ENCODE data around the gene ZDHHC19. TPM values are rescaled to one million over a fixed set of nuclear protein-coding genes. Genes with fewer than 3 reads are reported as not detected.
"Not testable (repeated sequence)": the region's sequence is repeated elsewhere in the genome, so short reads cannot be mapped to it uniquely, and the experiment has no call there.

The ZDHHC19 gene
- total RNA-seq, 1 donor from 2014 or later = 0.36 TPM

GRCh38 chr3:196219194-196219969 is 8.2 kb upstream of the ZDHHC19 start:
- intact Hi-C loops (cut with micrococcal nuclease) = loop anchor here (1.0 kb wide), 3 partner anchors 34 to 284 kb away; partner anchors contain the start of genes PCYT1A and RNF168
- H3K27ac Mint-ChIP-seq = peak overlapping the region; percentile 81
- H3K4me3 Mint-ChIP-seq = peak overlapping the region; percentile 76
- H3K27me3 Mint-ChIP-seq (ENCODE audit: insufficient read depth) = peaks cover 3% of the 10 kb centered on the region
- H3K4me1 Mint-ChIP-seq (ENCODE audit: low read depth) = peaks cover 22% of the 10 kb centered on the region
- peak; percentile 56 for DNase-seq (ENCODE audit: low spot score)
- H3K36me3 Mint-ChIP-seq (ENCODE audit: low read depth) = no peaks in the 10 kb centered on the region
- no peaks in the 10 kb centered on the region for H3K9me3 Mint-ChIP-seq

GRCh38 chr3:196218155-196218712 is 7.0 kb upstream of the ZDHHC19 start:
- H3K4me3 Mint-ChIP-seq = no peak overlapping the region
- no peaks in the 10 kb centered on the region for H3K9me3 Mint-ChIP-seq
- peaks cover 22% of the 10 kb centered on the region for H3K4me1 Mint-ChIP-seq (ENCODE audit: low read depth)
- no peak for DNase-seq (ENCODE audit: low spot score)
- intact Hi-C loops (cut with micrococcal nuclease) = no loop called here
- no peak overlapping the region for H3K27ac Mint-ChIP-seq
- peaks cover 3% of the 10 kb centered on the region for H3K27me3 Mint-ChIP-seq (ENCODE audit: insufficient read depth)
- no peaks in the 10 kb centered on the region for H3K36me3 Mint-ChIP-seq (ENCODE audit: low read depth)

- Mint-ChIP-seq H3K4me1 (ENCODE audit: low read depth) (peaks cover 22% of the 10 kb centered on the region), H3K4me3 (peak overlapping the region; percentile 3), H3K27ac (peak overlapping the region; percentile 79), H3K36me3 (ENCODE audit: low read depth) (no peaks in the 10 kb centered on the region), H3K27me3 (ENCODE audit: insufficient read depth) (peaks cover 3% of the 10 kb centered on the region), H3K9me3 (no peaks in the 10 kb centered on the region)
- intact Hi-C loops (cut with micrococcal nuclease) = no loop called here
- no peak for DNase-seq (ENCODE audit: low spot score)
Measured at GRCh38 chr3:196217307-196218154, 6.3 kb upstream of the ZDHHC19 start.

- H3K27me3 Mint-ChIP-seq (ENCODE audit: insufficient read depth) = peaks cover 3% of the 10 kb centered on the region
- H3K4me3 Mint-ChIP-seq = no peak overlapping the region
- intact Hi-C loops (cut with micrococcal nuclease) = no loop called here
- no peak overlapping the region for H3K27ac Mint-ChIP-seq
- no peak for DNase-seq (ENCODE audit: low spot score)
- H3K4me1 Mint-ChIP-seq (ENCODE audit: low read depth) = peaks cover 22% of the 10 kb centered on the region
- no peaks in the 10 kb centered on the region for H3K36me3 Mint-ChIP-seq (ENCODE audit: low read depth)
- H3K9me3 Mint-ChIP-seq = no peaks in the 10 kb centered on the region
Measured at GRCh38 chr3:196216681-196217211, 5.5 kb upstream of the ZDHHC19 start.

- H3K27ac Mint-ChIP-seq = peak within 1 kb of the TSS; percentile 79
- H3K4me1 Mint-ChIP-seq (ENCODE audit: low read depth) = peaks cover 22% of the 10 kb centered on the region
- peaks cover 3% of the 10 kb centered on the region for H3K27me3 Mint-ChIP-seq (ENCODE audit: insufficient read depth)
- DNase-seq (ENCODE audit: low spot score) = no peak
- H3K9me3 Mint-ChIP-seq = no peaks in the 10 kb centered on the region
- H3K36me3 Mint-ChIP-seq (ENCODE audit: low read depth) = no peaks in the 10 kb centered on the region
- intact Hi-C loops (cut with micrococcal nuclease) = no loop called here
- peak within 1 kb of the TSS; percentile 3 for H3K4me3 Mint-ChIP-seq
Measured at GRCh38 chr3:196216089-196216564, 4.9 kb upstream of the ZDHHC19 start, which contains the start of gene SLC51A. TSS of gene SLC51A (plus strand) at chr3:196216534. CDS start at chr3:196216713, 179 bp downstream.

GRCh38 chr3:196215493-196216020 is 4.4 kb upstream of the ZDHHC19 start:
- Mint-ChIP-seq H3K36me3 (ENCODE audit: low read depth) (no peaks in the 10 kb centered on the region), H3K27me3 (ENCODE audit: insufficient read depth) (peaks cover 3% of the 10 kb centered on the region), H3K9me3 (no peaks in the 10 kb centered on the region), H3K4me1 (ENCODE audit: low read depth) (peaks cover 22% of the 10 kb centered on the region), H3K4me3 (no peak overlapping the region), H3K27ac (no peak overlapping the region)
- no peak for DNase-seq (ENCODE audit: low spot score)
- intact Hi-C loops (cut with micrococcal nuclease) = no loop called here

- Mint-ChIP-seq H3K9me3 (no peaks in the 10 kb centered on the region), H3K4me1 (ENCODE audit: low read depth) (peaks cover 20% of the 10 kb centered on the region), H3K4me3 (no peak overlapping the region), H3K36me3 (ENCODE audit: low read depth) (no peaks in the 10 kb centered on the region), H3K27me3 (ENCODE audit: insufficient read depth) (peaks cover 6% of the 10 kb centered on the region), H3K27ac (no peak overlapping the region)
- intact Hi-C loops (cut with micrococcal nuclease) = no loop called here
- DNase-seq (ENCODE audit: low spot score) = no peak
Measured at GRCh38 chr3:196214783-196215441, 3.7 kb upstream of the ZDHHC19 start.

- not testable (repeated sequence) for H3K4me3 Mint-ChIP-seq; H3K27me3 Mint-ChIP-seq (ENCODE audit: insufficient read depth); H3K4me1 Mint-ChIP-seq (ENCODE audit: low read depth); H3K27ac Mint-ChIP-seq; H3K36me3 Mint-ChIP-seq (ENCODE audit: low read depth); DNase-seq (ENCODE audit: low spot score); H3K9me3 Mint-ChIP-seq
- intact Hi-C loops (cut with micrococcal nuclease) = loop anchor here (5.0 to 10.0 kb wide), 4 partner anchors 248 to 1443 kb away; partner anchors contain the start of gene TNK2
Measured at GRCh38 chr3:196209944-196210672, 1.1 kb downstream of the ZDHHC19 start.

GRCh38 chr3:196208942-196209695 is 2.1 kb downstream of the ZDHHC19 start:
- DNase-seq (ENCODE audit: low spot score) = no peak
- H3K4me1 Mint-ChIP-seq (ENCODE audit: low read depth) = peaks cover 4% of the 10 kb centered on the region
- H3K27ac Mint-ChIP-seq = no peak overlapping the region
- intact Hi-C loops (cut with micrococcal nuclease) = loop anchor here (5.0 to 10.0 kb wide), 4 partner anchors 247 to 1442 kb away; partner anchors contain the start of gene TNK2
- peaks cover 12% of the 10 kb centered on the region for H3K27me3 Mint-ChIP-seq (ENCODE audit: insufficient read depth)
- H3K36me3 Mint-ChIP-seq (ENCODE audit: low read depth) = no peaks in the 10 kb centered on the region
- H3K4me3 Mint-ChIP-seq = no peak overlapping the region
- no peaks in the 10 kb centered on the region for H3K9me3 Mint-ChIP-seq

GRCh38 chr3:196207833-196208607 is 3.2 kb downstream of the ZDHHC19 start:
- intact Hi-C loops (cut with micrococcal nuclease) = loop anchor here (5.0 to 10.0 kb wide), 4 partner anchors 246 to 1441 kb away; partner anchors contain the start of gene TNK2
- peaks cover 4% of the 10 kb centered on the region for H3K4me1 Mint-ChIP-seq (ENCODE audit: low read depth)
- peak overlapping the region; percentile 80 for H3K4me3 Mint-ChIP-seq
- no peak for DNase-seq (ENCODE audit: low spot score)
- peaks cover 14% of the 10 kb centered on the region for H3K27me3 Mint-ChIP-seq (ENCODE audit: insufficient read depth)
- H3K36me3 Mint-ChIP-seq (ENCODE audit: low read depth) = no peaks in the 10 kb centered on the region
- H3K27ac Mint-ChIP-seq = peak overlapping the region; percentile 69
- H3K9me3 Mint-ChIP-seq = no peaks in the 10 kb centered on the region
